ENCODE results near the gene FILIP1L.

Gene FILIP1L

GRCh38 chr3:99965077-99965476, 149.2 kb downstream of the FILIP1L start:
- no peak overlapping the region for H3K4me3 ChIP-seq (ENCODE audit: low read depth, low read length)
- peak; percentile 47 for DNase-seq (ENCODE audit: low read depth)

GRCh38 chr3:99962703-99963102, 151.6 kb downstream of the FILIP1L start:
- DNase-seq (ENCODE audit: low read depth): peak; percentile 56
- no peak overlapping the region for H3K4me3 ChIP-seq (ENCODE audit: low read depth, low read length)

GRCh38 chr3:99961756-99962515, 152.4 kb downstream of the FILIP1L start:
- DNase-seq (ENCODE audit: low read depth): no peak
- H3K4me3 ChIP-seq (ENCODE audit: low read depth, low read length): no peak overlapping the region

- DNase-seq (ENCODE audit: low read depth): no peak
These were observed 153.4 kb downstream of the FILIP1L start for GRCh38 chr3:99960941-99961340.

GRCh38 chr3:99960123-99960878, 154.0 kb downstream of the FILIP1L start:
- DNase-seq (ENCODE audit: low read depth): no peak
- H3K4me3 ChIP-seq (ENCODE audit: low read depth, low read length): no peak overlapping the region

More at GRCh38 chr3:99960941-99961340, 153.4 kb downstream of the FILIP1L start:
- H3K4me3 ChIP-seq (ENCODE audit: low read depth, low read length): no peak overlapping the region

- no peak for DNase-seq (ENCODE audit: low read depth)
- H3K4me3 ChIP-seq (ENCODE audit: low read depth, low read length): no peak overlapping the region
These were observed 155.9 kb downstream of the FILIP1L start for GRCh38 chr3:99958222-99958912.

- DNase-seq (ENCODE audit: low read depth): no peak
- H3K4me3 ChIP-seq (ENCODE audit: low read depth, low read length): no peak overlapping the region
These were observed 157.0 kb downstream of the FILIP1L start for GRCh38 chr3:99957151-99957796.

- DNase-seq (ENCODE audit: low read depth): no peak
- H3K4me3 ChIP-seq (ENCODE audit: low read depth, low read length): no peak overlapping the region
These were observed 158.3 kb downstream of the FILIP1L start for GRCh38 chr3:99955773-99956562.

- no peak for DNase-seq (ENCODE audit: low read depth)
- H3K4me3 ChIP-seq (ENCODE audit: low read depth, low read length): no peak overlapping the region
These were observed 159.2 kb downstream of the FILIP1L start for GRCh38 chr3:99954914-99955644.

- DNase-seq (ENCODE audit: low read depth): no peak
- H3K4me3 ChIP-seq (ENCODE audit: low read depth, low read length): no peak overlapping the region
These were observed 160.7 kb downstream of the FILIP1L start for GRCh38 chr3:99953596-99953995.

- DNase-seq (ENCODE audit: low read depth): no peak
- no peak overlapping the region for H3K4me3 ChIP-seq (ENCODE audit: low read depth, low read length)
These were observed 162.0 kb downstream of the FILIP1L start for GRCh38 chr3:99952306-99952705.

GRCh38 chr3:99951701-99952100, 162.6 kb downstream of the FILIP1L start:
- DNase-seq (ENCODE audit: low read depth): no peak
- H3K4me3 ChIP-seq (ENCODE audit: low read depth, low read length): no peak overlapping the region

- DNase-seq (ENCODE audit: low read depth): no peak
- no peak overlapping the region for H3K4me3 ChIP-seq (ENCODE audit: low read depth, low read length)
These were observed 163.4 kb downstream of the FILIP1L start for GRCh38 chr3:99950921-99951320.

GRCh38 chr3:99949956-99950670, 164.2 kb downstream of the FILIP1L start:
- no peak for DNase-seq (ENCODE audit: low read depth)
- no peak overlapping the region for H3K4me3 ChIP-seq (ENCODE audit: low read depth, low read length)

- DNase-seq (ENCODE audit: low read depth): no peak
- H3K4me3 ChIP-seq (ENCODE audit: low read depth, low read length): no peak overlapping the region
These were observed 165.7 kb downstream of the FILIP1L start for GRCh38 chr3:99948467-99949089.

GRCh38 chr3:99947356-99947755, 166.9 kb downstream of the FILIP1L start:
- no peak overlapping the region for H3K4me3 ChIP-seq (ENCODE audit: low read depth, low read length)
- DNase-seq (ENCODE audit: low read depth): no peak

- no peak for DNase-seq (ENCODE audit: low read depth)
- H3K4me3 ChIP-seq (ENCODE audit: low read depth, low read length): no peak overlapping the region
These were observed 168.8 kb downstream of the FILIP1L start for GRCh38 chr3:99945328-99945995.
